Activated CD8-positive, alpha-beta T cell treated with anti-CD3 and anti-CD28 coated beads, Interleukin-2, amount 10 ng/mL, durations not matched to agents 7 days and 5 days (primary cell): ENCODE results near the gene PLAU. TPM values are rescaled to one million over a fixed set of nuclear protein-coding genes. Genes with fewer than 3 reads are reported as not detected.
"Not testable (repeated sequence)": the region's sequence is repeated elsewhere in the genome, so short reads cannot be mapped to it uniquely, and the experiment has no call there.

Experiments
- ATAC-seq: fragments of 150-1000 bp; cut with Tn5 transposase; one replicate; pipeline ENCODE4 v1.10.0; 2021; ENCODE audit warnings: moderate library complexity
- CTCF ChIA-PET: fragments of 350-600 bp; sonication (Branson Sonifier 250); formaldehyde crosslinking; loops from one replicate; lab custom pipeline; 2021; ENCODE audit warnings: antibody characterized with exemption; lab: Charles Lee
- POLR2A ChIA-PET: fragments of 350-600 bp; sonication (Branson Sonifier 250); formaldehyde crosslinking; loops from one replicate; lab custom pipeline; 2021; ENCODE audit warnings: antibody characterized with exemption; lab: Charles Lee
- DNase-seq: peaks from one replicate; pipeline ENCODE4 v3.0.0-alpha.2; 2020
- H3K27ac Mint-ChIP-seq: one replicate; pipeline ENCODE4 v1.8.0; 2021; ENCODE audit warnings: mild to moderate bottlenecking, mixed read lengths
- H3K27me3 Mint-ChIP-seq: one replicate; pipeline ENCODE4 v1.8.0; 2021; ENCODE audit warnings: low read depth, mixed read lengths
- H3K36me3 Mint-ChIP-seq: one replicate; pipeline ENCODE4 v1.8.0; 2021; ENCODE audit warnings: low read depth, mixed read lengths
- H3K4me1 Mint-ChIP-seq: one replicate; pipeline ENCODE4 v1.8.0; 2021; ENCODE audit warnings: low read depth, mixed read lengths
- H3K4me3 Mint-ChIP-seq: one replicate; pipeline ENCODE4 v1.8.0; 2021; ENCODE audit warnings: mild to moderate bottlenecking, mixed read lengths
- H3K9me3 Mint-ChIP-seq: one replicate; pipeline ENCODE4 v1.8.0; 2022; ENCODE audit warnings: mixed read lengths; ENCODE audit not compliant: insufficient read depth
- total RNA-seq, 2 experiments: library from RNA; stranded (reverse); gene quantifications; one replicate each; pipeline ENCODE4 v1.2.3, GENCODE V29; 2021

PLAU gene
- total RNA-seq, 2 experiments from 2014 or later = 1.1 to 1.6 TPM

DNA sequence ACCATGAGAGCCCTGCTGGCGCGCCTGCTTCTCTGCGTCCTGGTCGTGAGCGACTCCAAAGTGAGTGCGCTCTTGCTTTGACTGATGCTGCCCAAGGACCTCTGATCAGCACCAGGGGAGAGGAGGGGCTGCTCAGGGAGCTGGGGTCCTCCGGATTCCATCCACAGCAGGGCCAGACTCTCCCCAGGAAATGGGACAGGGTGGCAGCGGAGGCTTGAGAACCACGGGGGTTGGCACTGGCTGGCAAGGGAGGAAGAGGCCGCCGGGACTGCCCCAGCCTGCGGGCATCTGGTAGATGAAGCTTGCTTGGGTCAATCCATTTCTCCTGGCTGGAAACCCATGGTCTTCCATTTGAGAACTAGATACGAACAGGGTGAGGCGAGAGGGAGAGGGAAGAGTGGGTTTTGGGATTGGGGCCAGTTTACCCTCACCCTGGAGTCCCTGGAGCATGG is 647 bp downstream of the PLAU start:
- ChIA-PET POLR2A (no interaction called here), CTCF (interaction anchor here (1.3 to 1.6 kb wide), 4 partner anchors 17 to 65 kb away, joined by 3 to 6 read pairs (median 4); no protein-coding TSS in a partner anchor)
- Mint-ChIP-seq H3K27ac (peak overlapping the region; percentile 73), H3K4me3 (peak overlapping the region; percentile 81), H3K9me3 (no peaks in the 10 kb centered on the region), H3K36me3 (peaks cover 11% of the 10 kb centered on the region), H3K27me3 (peaks cover 41% of the 10 kb centered on the region), H3K4me1 (peaks cover 44% of the 10 kb centered on the region)
- DNase-seq = no peak
- no peak for ATAC-seq

DNA sequence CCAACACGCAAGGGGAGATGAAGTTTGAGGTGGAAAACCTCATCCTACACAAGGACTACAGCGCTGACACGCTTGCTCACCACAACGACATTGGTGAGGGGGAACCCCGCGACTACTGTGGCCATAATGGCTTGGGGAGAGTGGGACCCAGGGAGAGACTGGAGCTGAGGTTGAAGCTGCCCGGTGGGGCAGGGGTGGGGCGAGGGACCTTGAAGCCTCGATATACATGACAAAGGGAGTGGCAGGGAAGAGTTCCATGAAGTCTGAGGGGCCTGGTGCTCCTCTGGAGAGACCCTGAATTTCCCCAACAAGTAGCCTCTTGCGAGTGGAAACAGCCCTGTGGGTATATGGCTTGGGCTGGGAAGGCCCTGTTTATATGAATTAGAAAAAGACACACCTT is 3.1 kb downstream of the PLAU start:
- DNase-seq = no peak
- peaks cover 36% of the 10 kb centered on the region for H3K4me1 Mint-ChIP-seq
- ChIA-PET POLR2A (no interaction called here), CTCF (interaction anchor here (1.1 to 1.7 kb wide), 2 partner anchors 27 to 28 kb away, joined by 3 to 6 read pairs; no protein-coding TSS in a partner anchor)
- H3K27me3 Mint-ChIP-seq = peaks cover 41% of the 10 kb centered on the region
- ATAC-seq = no peak
- no peak overlapping the region for H3K27ac Mint-ChIP-seq
- no peak overlapping the region for H3K4me3 Mint-ChIP-seq
- no peaks in the 10 kb centered on the region for H3K9me3 Mint-ChIP-seq
- peaks cover 27% of the 10 kb centered on the region for H3K36me3 Mint-ChIP-seq

DNA sequence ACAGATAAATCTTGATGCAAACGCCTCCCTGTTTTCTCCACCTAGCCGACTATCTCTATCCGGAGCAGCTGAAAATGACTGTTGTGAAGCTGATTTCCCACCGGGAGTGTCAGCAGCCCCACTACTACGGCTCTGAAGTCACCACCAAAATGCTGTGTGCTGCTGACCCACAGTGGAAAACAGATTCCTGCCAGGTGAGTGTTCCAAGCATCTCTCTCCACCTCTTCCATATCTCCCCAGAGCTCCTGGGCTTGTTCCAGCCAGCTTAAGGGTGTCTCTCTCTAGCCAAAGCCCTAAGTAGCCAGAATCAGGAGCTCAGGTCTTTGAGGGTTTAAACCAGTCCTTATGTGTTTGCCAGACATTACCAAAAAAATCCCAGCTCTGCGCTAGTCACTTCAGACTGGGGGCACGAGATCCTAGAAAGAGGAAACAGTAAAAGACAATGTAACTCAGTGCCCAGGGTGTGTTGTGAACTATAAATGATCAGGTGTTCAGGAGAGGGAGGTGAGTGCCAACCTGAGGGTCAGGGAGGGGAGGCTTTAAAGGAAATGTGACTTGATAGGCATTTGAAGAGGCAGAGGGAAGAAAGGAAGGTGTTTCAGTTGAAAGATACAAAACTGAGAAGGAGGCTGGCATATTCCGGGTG is 4.4 kb downstream of the PLAU start:
- Mint-ChIP-seq H3K4me3 (no peak overlapping the region), H3K27ac (no peak overlapping the region), H3K9me3 (no peaks in the 10 kb centered on the region), H3K4me1 (peaks cover 29% of the 10 kb centered on the region), H3K36me3 (peaks cover 33% of the 10 kb centered on the region), H3K27me3 (peaks cover 36% of the 10 kb centered on the region)
- DNase-seq = no peak
- CTCF ChIA-PET = interaction anchor here (0.7 to 1.7 kb wide), 3 partner anchors 25 to 35 kb away, joined by 3 to 6 read pairs (median 3); no protein-coding TSS in a partner anchor
- POLR2A ChIA-PET = no interaction called here
- ATAC-seq = no peak

DNA sequence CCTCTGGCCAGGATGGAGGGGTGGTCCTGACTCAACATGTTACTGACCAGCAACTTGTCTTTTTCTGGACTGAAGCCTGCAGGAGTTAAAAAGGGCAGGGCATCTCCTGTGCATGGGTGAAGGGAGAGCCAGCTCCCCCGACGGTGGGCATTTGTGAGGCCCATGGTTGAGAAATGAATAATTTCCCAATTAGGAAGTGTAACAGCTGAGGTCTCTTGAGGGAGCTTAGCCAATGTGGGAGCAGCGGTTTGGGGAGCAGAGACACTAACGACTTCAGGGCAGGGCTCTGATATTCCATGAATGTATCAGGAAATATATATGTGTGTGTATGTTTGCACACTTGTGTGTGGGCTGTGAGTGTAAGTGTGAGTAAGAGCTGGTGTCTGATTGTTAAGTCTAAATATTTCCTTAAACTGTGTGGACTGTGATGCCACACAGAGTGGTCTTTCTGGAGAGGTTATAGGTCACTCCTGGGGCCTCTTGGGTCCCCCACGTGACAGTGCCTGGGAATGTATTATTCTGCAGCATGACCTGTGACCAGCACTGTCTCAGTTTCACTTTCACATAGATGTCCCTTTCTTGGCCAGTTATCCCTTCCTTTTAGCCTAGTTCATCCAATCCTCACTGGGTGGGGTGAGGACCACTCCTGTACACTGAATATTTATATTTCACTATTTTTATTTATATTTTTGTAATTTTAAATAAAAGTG is 6.0 kb downstream of the PLAU start:
- DNase-seq = no peak
- CTCF ChIA-PET = interaction anchor here (1.1 to 1.5 kb wide), 2 partner anchors 24 to 164 kb away, joined by 3 to 6 read pairs; no protein-coding TSS in a partner anchor
- H3K9me3 Mint-ChIP-seq = no peaks in the 10 kb centered on the region

DNA sequence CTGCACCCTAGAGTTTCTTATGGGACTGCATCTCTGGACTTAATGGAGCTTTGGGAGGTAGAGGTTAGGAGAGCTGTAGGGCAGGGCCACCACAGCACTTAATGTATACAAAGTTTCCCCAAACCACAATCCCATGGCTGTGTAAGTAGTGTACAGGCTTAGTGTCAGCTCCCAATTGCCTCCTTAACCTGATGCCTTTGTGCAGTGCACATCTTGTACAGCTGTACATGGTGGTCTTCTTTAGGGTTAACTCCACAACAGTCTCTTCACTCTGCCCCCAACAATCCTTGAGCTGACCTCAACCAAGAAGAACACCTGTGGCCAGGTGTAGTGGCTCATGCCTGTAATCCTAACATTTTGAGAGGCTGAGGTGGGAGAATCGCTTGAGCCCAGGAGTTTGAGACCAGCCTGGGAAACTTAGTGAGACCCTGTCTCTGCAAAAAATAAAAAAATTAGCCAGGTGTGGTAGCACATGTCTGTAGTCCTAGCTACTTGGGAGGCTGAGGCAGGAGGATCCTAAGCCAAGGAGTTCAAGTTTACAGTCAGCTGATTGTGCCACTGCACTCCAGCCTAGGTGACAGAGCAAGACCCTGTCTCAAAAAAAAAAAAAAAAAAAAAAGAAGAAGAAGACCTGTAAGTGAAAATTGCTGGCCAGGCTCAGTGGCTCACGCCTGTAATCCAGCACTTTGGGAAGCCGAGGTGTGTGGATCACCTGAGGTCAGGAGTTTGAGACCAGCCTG is 6.8 kb downstream of the PLAU start:
- DNase-seq (no peak), ATAC-seq (no peak)
- H3K4me3 Mint-ChIP-seq = no peak overlapping the region
- ChIA-PET CTCF (interaction anchor here (0.6 to 1.7 kb wide), 7 partner anchors 11 to 163 kb away, joined by 3 to 10 read pairs (median 4); no protein-coding TSS in a partner anchor), POLR2A (no interaction called here)
- no peak overlapping the region for H3K27ac Mint-ChIP-seq
- H3K9me3 Mint-ChIP-seq = no peaks in the 10 kb centered on the region
- H3K36me3 Mint-ChIP-seq = peaks cover 33% of the 10 kb centered on the region
- H3K27me3 Mint-ChIP-seq = peaks cover 24% of the 10 kb centered on the region
- peaks cover 35% of the 10 kb centered on the region for H3K4me1 Mint-ChIP-seq

More for the DNA sequence above, 6.0 kb downstream of the PLAU start:
- H3K36me3 Mint-ChIP-seq = peaks cover 33% of the 10 kb centered on the region
- peak; percentile 31 for ATAC-seq
- peaks cover 29% of the 10 kb centered on the region for H3K4me1 Mint-ChIP-seq
- POLR2A ChIA-PET = interaction anchor here (0.8 kb wide), 1 partner anchor 10 kb away, joined by 3 read pairs; no protein-coding TSS in a partner anchor
- peaks cover 26% of the 10 kb centered on the region for H3K27me3 Mint-ChIP-seq
- no peak overlapping the region for H3K4me3 Mint-ChIP-seq
- H3K27ac Mint-ChIP-seq = no peak overlapping the region

DNA sequence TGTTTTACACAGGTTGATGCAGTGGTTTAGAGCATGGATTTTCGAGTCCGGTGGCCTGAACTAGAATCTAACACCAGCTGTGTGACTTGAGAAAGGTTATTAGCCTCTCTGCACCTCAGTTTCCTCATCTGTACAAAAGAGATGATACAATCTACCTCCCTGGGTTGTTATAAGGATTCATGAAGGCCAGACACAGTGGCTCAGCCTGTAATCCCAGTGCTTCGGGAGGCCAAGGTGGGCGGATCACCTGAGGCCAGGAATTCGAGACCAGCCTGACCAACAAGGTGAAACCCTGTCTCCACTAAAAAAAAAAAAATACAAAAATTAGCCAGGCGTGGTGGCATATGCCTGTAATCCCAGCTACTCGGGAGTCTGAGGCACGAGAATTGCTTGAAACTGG is 8.5 kb downstream of the PLAU start:
- not testable (repeated sequence) for ATAC-seq, H3K4me3 Mint-ChIP-seq, H3K27ac Mint-ChIP-seq, DNase-seq, H3K9me3 Mint-ChIP-seq
- ChIA-PET CTCF (interaction anchor here (0.6 to 2.4 kb wide), 5 partner anchors 9 to 43 kb away, joined by 3 to 6 read pairs (median 4); no protein-coding TSS in a partner anchor), POLR2A (interaction anchor here (0.8 kb wide), 1 partner anchor 181 kb away, joined by 3 read pairs; no protein-coding TSS in a partner anchor)
- Mint-ChIP-seq H3K4me1 (peaks cover 47% of the 10 kb centered on the region), H3K36me3 (peaks cover 33% of the 10 kb centered on the region), H3K27me3 (peaks cover 21% of the 10 kb centered on the region)

DNA sequence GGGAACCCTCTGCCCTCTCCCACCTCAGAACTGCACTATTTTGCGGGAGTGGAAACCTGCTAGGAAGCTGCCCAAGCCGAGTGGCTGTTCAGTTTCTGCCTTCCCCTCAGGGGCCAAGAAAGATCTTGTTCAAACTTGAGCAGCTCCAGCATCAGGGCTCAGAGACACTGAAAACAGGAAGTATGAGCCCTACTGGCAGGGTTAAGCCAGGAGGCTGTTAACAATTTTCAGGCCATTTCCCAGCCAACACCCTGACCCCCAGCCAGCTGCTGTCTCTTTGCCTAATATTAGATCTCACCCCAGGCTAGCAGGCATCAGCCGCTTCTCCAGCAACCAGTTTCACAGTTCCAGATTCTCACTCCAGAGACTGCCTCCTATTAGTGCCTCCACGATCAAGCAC is 9.2 kb downstream of the PLAU start:
- H3K27ac Mint-ChIP-seq = peak overlapping the region; percentile 54
- no peaks in the 10 kb centered on the region for H3K9me3 Mint-ChIP-seq
- ChIA-PET CTCF (interaction anchor here (0.6 to 2.4 kb wide), 4 partner anchors 13 to 43 kb away, joined by 3 to 6 read pairs (median 4); no protein-coding TSS in a partner anchor), POLR2A (interaction anchor here (0.8 kb wide), 1 partner anchor 180 kb away, joined by 3 read pairs; no protein-coding TSS in a partner anchor)
- H3K27me3 Mint-ChIP-seq = peaks cover 21% of the 10 kb centered on the region
- H3K4me3 Mint-ChIP-seq = no peak overlapping the region
- H3K36me3 Mint-ChIP-seq = peaks cover 30% of the 10 kb centered on the region
- ATAC-seq = no peak
- peak; percentile 31 for DNase-seq
- H3K4me1 Mint-ChIP-seq = peaks cover 49% of the 10 kb centered on the region

DNA sequence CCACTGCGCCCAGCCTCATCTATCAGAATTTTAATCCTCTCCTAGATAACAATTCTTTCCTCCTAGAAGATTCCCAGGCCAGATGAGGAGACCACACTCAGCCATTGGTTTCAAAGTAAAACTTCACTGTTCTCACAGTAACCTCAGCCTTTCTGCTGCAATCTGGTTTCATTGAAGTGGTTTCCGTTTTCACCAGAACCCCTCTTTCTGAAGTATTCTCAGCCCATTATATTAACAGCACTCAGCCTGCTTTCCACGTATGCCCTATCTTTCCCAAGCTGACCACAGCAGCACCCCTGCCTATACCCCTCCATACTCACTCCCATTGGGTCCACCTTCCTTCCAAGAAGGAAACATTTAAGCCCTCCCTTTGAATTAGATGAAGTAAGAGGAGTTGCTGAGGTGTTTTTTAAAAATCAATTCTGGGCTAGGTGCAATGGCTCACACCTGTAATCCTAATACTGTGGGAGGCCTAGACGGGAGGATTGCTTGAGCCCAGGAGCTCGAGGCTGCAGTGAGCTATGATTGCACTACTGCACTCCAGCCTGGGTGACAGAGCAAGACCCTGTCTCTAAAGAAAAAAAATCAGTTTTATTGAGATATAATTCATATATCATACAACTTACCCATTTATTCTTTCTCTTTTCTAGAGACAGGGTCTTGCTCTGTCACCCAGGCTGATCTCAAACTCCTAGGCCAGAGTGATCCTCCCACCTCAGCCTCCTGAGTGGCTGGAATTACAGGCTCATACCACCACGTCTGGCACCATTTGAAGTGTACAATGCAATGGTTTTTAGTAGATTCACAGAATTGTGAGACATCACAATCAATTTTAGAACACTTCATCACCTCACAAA is 11.3 kb downstream of the PLAU start:
- H3K27me3 Mint-ChIP-seq = peaks cover 32% of the 10 kb centered on the region
- ATAC-seq (peak; percentile 89), DNase-seq (peak; percentile 72)
- ChIA-PET CTCF (interaction anchor here (0.9 to 1.6 kb wide), 3 partner anchors 18 to 43 kb away, joined by 4 to 7 read pairs (median 6); no protein-coding TSS in a partner anchor), POLR2A (interaction anchor here (0.6 to 1.1 kb wide), 2 partner anchors 34 to 158 kb away, joined by 3 read pairs; no protein-coding TSS in a partner anchor)
- H3K4me3 Mint-ChIP-seq = peak overlapping the region; percentile 12
- H3K9me3 Mint-ChIP-seq = no peaks in the 10 kb centered on the region
- H3K36me3 Mint-ChIP-seq = peaks cover 17% of the 10 kb centered on the region
- peaks cover 43% of the 10 kb centered on the region for H3K4me1 Mint-ChIP-seq
- H3K27ac Mint-ChIP-seq = peak overlapping the region; percentile 51

DNA sequence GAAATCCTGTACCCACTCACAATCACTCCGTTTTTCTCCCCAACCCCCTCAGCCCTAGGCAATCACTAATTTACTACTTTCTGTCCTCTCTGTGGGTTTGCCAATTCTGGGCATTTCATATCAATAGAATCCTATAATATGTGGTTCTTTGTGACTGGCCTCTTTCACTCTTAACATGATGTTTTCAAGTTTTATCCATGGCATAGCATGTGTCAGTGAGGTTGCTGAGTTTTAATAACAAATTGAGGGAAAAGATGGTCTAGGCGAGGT is 11.9 kb downstream of the PLAU start:
- ATAC-seq (no peak), DNase-seq (no peak)
- Mint-ChIP-seq H3K27me3 (peaks cover 37% of the 10 kb centered on the region), H3K9me3 (no peaks in the 10 kb centered on the region), H3K4me1 (peaks cover 40% of the 10 kb centered on the region), H3K4me3 (no peak overlapping the region), H3K27ac (no peak overlapping the region), H3K36me3 (peaks cover 12% of the 10 kb centered on the region)
- CTCF ChIA-PET = interaction anchor here (1.6 kb wide), 1 partner anchor 18 kb away, joined by 7 read pairs; no protein-coding TSS in a partner anchor
- POLR2A ChIA-PET = interaction anchor here (0.6 kb wide), 1 partner anchor 35 kb away, joined by 3 read pairs; no protein-coding TSS in a partner anchor

DNA sequence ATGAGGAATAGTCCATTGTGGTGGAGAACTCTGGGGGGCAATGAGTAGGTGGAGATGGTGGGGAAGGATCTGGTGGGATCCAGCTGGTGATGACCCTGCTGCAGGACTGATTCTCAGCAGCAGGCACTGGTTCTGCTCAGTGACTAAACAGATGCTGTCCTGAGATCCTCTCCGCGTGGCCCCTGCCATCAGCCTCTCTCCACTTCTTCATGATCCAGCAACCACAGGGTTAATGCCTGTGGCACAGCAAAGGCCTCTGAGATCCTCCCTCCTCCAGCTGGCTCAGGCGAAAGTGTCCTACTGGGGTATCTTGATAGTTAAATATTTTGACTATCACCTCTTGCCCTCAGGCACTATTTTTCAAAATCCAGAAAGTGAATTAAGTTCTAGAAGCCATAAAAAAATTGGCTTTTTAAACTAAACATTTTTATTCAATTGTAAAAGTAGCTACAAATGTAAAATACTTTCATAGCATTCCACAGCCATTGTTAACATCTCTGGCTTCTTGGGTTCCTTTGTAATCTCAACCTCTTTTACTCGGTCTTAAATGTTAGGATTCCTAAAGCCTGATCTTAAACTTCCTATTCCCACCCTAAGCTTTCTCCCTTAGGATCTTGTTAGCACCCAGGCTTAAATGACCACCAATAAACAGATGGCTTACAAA is 13.1 kb downstream of the PLAU start:
- Mint-ChIP-seq H3K4me3 (no peak overlapping the region), H3K4me1 (peaks cover 40% of the 10 kb centered on the region), H3K27me3 (peaks cover 41% of the 10 kb centered on the region), H3K27ac (no peak overlapping the region), H3K9me3 (no peaks in the 10 kb centered on the region), H3K36me3 (peaks cover 6% of the 10 kb centered on the region)
- ATAC-seq (no peak), DNase-seq (no peak)
- ChIA-PET POLR2A (no interaction called here), CTCF (interaction anchor here (0.9 to 1.9 kb wide), 4 partner anchors 8 to 74 kb away, joined by 3 to 8 read pairs (median 4); no protein-coding TSS in a partner anchor)
